Left hindlimb (tissue), 1 donor: Measurements from ENCODE around the gene DYNLT5.
"Not testable (repeated sequence)": the region's sequence is repeated elsewhere in the genome, so short reads cannot be mapped to it uniquely, and the experiment has no call there.

Source experiments
- DNase-seq: peaks from one replicate; pipeline ENCODE4 v3.0.0-alpha.2; 2018

DYNLT5 gene

GRCh38 chr1:66751160-66751559, 1.1 kb upstream of the DYNLT5 start:
- no peak for DNase-seq

GRCh38 chr1:66752671-66753371, 562 bp downstream of the DYNLT5 start:
- DNase-seq = no peak

GRCh38 chr1:66757722-66758240, 5.5 kb downstream of the DYNLT5 start:
- DNase-seq = no peak

- no peak for DNase-seq
Measured at GRCh38 chr1:66758241-66758755, 6.0 kb downstream of the DYNLT5 start.

- no peak for DNase-seq
Measured at GRCh38 chr1:66760506-66760905, 8.2 kb downstream of the DYNLT5 start.

- no peak for DNase-seq
Measured at GRCh38 chr1:66761221-66761620, 9.0 kb downstream of the DYNLT5 start.

- no peak for DNase-seq
Measured at GRCh38 chr1:66764994-66765578, 12.8 kb downstream of the DYNLT5 start.

- DNase-seq = no peak
Measured at GRCh38 chr1:66767626-66768025, 15.4 kb downstream of the DYNLT5 start.

- no peak for DNase-seq
Measured at GRCh38 chr1:66768965-66769364, 16.7 kb downstream of the DYNLT5 start.

GRCh38 chr1:66769512-66770229, 17.4 kb downstream of the DYNLT5 start:
- no peak for DNase-seq

GRCh38 chr1:66770240-66770639, 18.0 kb downstream of the DYNLT5 start:
- no peak for DNase-seq

- no peak for DNase-seq
Measured at GRCh38 chr1:66770694-66771093, 18.4 kb downstream of the DYNLT5 start.

GRCh38 chr1:66773227-66773626, 21.0 kb downstream of the DYNLT5 start:
- DNase-seq = no peak

- DNase-seq = no peak
Measured at GRCh38 chr1:66774438-66774837, 22.2 kb downstream of the DYNLT5 start.

- DNase-seq = no peak
Measured at GRCh38 chr1:66775646-66776045, 23.4 kb downstream of the DYNLT5 start.

GRCh38 chr1:66777831-66778230, 25.6 kb downstream of the DYNLT5 start:
- no peak for DNase-seq

- no peak for DNase-seq
Measured at GRCh38 chr1:66778266-66778665, 26.0 kb downstream of the DYNLT5 start.

GRCh38 chr1:66778969-66779368, 26.7 kb downstream of the DYNLT5 start:
- no peak for DNase-seq

GRCh38 chr1:66779475-66780078, 27.3 kb downstream of the DYNLT5 start:
- DNase-seq = no peak

- DNase-seq = not testable (repeated sequence)
Measured at GRCh38 chr1:66785800-66786199, 33.5 kb downstream of the DYNLT5 start.

- no peak for DNase-seq
Measured at GRCh38 chr1:66787641-66788040, 35.4 kb downstream of the DYNLT5 start.

GRCh38 chr1:66788231-66788939, 36.1 kb downstream of the DYNLT5 start:
- DNase-seq = no peak
